ENCODE results near the gene TEX29. TPM values are rescaled to one million over a fixed set of nuclear protein-coding genes. Genes with fewer than 3 reads are reported as not detected.

The TEX29 gene
- total and polyA plus RNA-seq, 10 of the 15 experiments (the other 5 are each of a cell fraction or from before 2014, with no cell fraction given) = 0.14 to 0.30 (median 0.22) TPM; not detected in 7

- H3K79me2 ChIP-seq (ENCODE audit: control insufficient read depth, insufficient read depth, low read length) = no peaks in the 10 kb centered on the region
- ATAC-seq (no peak), DNase-seq (ENCODE audit: low read depth, low spot score) (no peak), FAIRE-seq (no peak)
- H3K9me3 ChIP-seq (replicated peaks; ENCODE audit: control insufficient read depth, insufficient read depth, low read length) = no peaks in the 10 kb centered on the region
- H3K9ac ChIP-seq (ENCODE audit: control insufficient read depth, insufficient read depth, low read length) = no peak overlapping the region
- in situ Hi-C loops (cut with MboI) (no loop called here), intact Hi-C loops (cut with micrococcal nuclease; ENCODE audit: unreplicated experiment) (no loop called here)
- H3K4me2 ChIP-seq (ENCODE audit: control insufficient read depth, insufficient read depth) = no peak overlapping the region
- H2AFZ ChIP-seq (ENCODE audit: control insufficient read depth, low read depth, low read length) = no peak overlapping the region
- no peaks in the 10 kb centered on the region for H4K20me1 ChIP-seq (ENCODE audit: control insufficient read depth, insufficient read depth)
- no peak overlapping the region for H3K4me3 ChIP-seq
- RAD21 ChIA-PET (ENCODE audit: unreplicated experiment) = no interaction called here
- peaks cover 27 to 39% of the 10 kb centered on the region in 2 experiments for H3K36me3 ChIP-seq (ENCODE audit: control insufficient read depth in 2 of 2, insufficient read depth in 2 of 2, low read length in 1 of 2)
- CTCF ChIA-PET = no interaction called here
- POLR2A ChIA-PET = no interaction called here
- H3K27me3 ChIP-seq (replicated peaks in 1 of 2; ENCODE audit: control insufficient read depth in 2 of 2, insufficient read depth in 2 of 2, low read length in 1 of 2) = no peaks in the 10 kb centered on the region
- BruUV-seq (replicated peaks) = no TSS peak
- SMC1A ChIA-PET (ENCODE audit: uncharacterized antibody, unreplicated experiment) = no interaction called here
- H3K27ac ChIP-seq (ENCODE audit: control insufficient read depth, insufficient read depth) = no peak overlapping the region
- H3K4me1 ChIP-seq (ENCODE audit: control insufficient read depth, insufficient read depth, low read length) = no peaks in the 10 kb centered on the region
- WGBS (ENCODE audit: insufficient coverage, insufficient replicate concordance, low lambda C conversion rate, missing lambda C conversion rate) = 97% methylated on average over 20 of the region's 20 CpGs
- no peak for TF ChIP-seq NKRF (conservative IDR thresholded peaks at IDR 0.05)
- TF ChIP-seq SP1 (IDR thresholded peaks at IDR 0.05; ENCODE audit: low read depth, low read length) = no peak
- no peak; the same call in 1 of the 2 replicates for TF ChIP-seq POLR2A (IDR thresholded peaks at IDR 0.05; ENCODE audit: low read depth, low read length)
- TF ChIP-seq BACH1 (IDR thresholded peaks at IDR 0.05; ENCODE audit: borderline replicate concordance) = no peak
- no peak for TF ChIP-seq JUNB (IDR thresholded peaks at IDR 0.05)
- TF ChIP-seq CBX5 (IDR thresholded peaks at IDR 0.05; ENCODE audit: low read depth) = no peak
- TF ChIP-seq PKNOX1 (IDR thresholded peaks at IDR 0.05) = no peak
- TF ChIP-seq NBN (IDR thresholded peaks at IDR 0.05) = no peak
- no peak for TF ChIP-seq MLLT1 (IDR thresholded peaks at IDR 0.05)
- no peak for TF ChIP-seq E2F8 (IDR thresholded peaks at IDR 0.05; ENCODE audit: low read depth, partially characterized antibody)
- no peak for TF ChIP-seq ZNF592 (IDR thresholded peaks at IDR 0.05)
- TF ChIP-seq NR2C1 (IDR thresholded peaks at IDR 0.05) = no peak
Observed at GRCh38 chr13:111270765-111271698, 49.4 kb upstream of the TEX29 start.

Data from GM12878 (cell line).